Smooth muscle cell (in vitro differentiated cells): ENCODE measurements around the gene FBXO47. TPM values are rescaled to one million over a fixed set of nuclear protein-coding genes. Genes with fewer than 3 reads are reported as not detected.
"Not testable (repeated sequence)": the region's sequence is repeated elsewhere in the genome, so short reads cannot be mapped to it uniquely, and the experiment has no call there.

ENCODE experiments used
- DNase-seq: peaks from one replicate; lab custom pipeline; 2025; ENCODE audit not compliant: unreplicated experiment; lab: John Stamatoyannopoulos, UW
- H2AFZ ChIP-seq: fragments of 200-600 bp; sonication (generic); 2 replicates; pipeline ENCODE4 v1.6.0; 2016; ENCODE audit warnings: antibody characterized with exemption, low read depth, mild to moderate bottlenecking
- H3F3A ChIP-seq: fragments of 200-600 bp; sonication (generic); 2 replicates; pipeline ENCODE4 v1.6.0; 2017; ENCODE audit warnings: antibody characterized with exemption, low read depth
- H3K27ac ChIP-seq: fragments of 200-600 bp; sonication (generic); 2 replicates; pipeline ENCODE4 v1.5.1; 2016; ENCODE audit warnings: low read depth, mild to moderate bottlenecking
- H3K27me3 ChIP-seq: fragments of 200-600 bp; sonication (generic); 2 replicates; pipeline ENCODE4 v1.6.1; 2016; ENCODE audit warnings: low read depth, mild to moderate bottlenecking
- H3K36me3 ChIP-seq: fragments of 200-600 bp; sonication (generic); 2 replicates; pipeline ENCODE4 v1.5.1; 2016; ENCODE audit warnings: low read depth
- H3K4me1 ChIP-seq: fragments of 200-600 bp; sonication (generic); 2 replicates; pipeline ENCODE4 v1.5.1; 2016; ENCODE audit warnings: low read depth
- H3K4me2 ChIP-seq: fragments of 200-600 bp; sonication (generic); 2 replicates; pipeline ENCODE4 v1.6.0; 2016; ENCODE audit warnings: mild to moderate bottlenecking
- H3K4me3 ChIP-seq: fragments of 200-600 bp; sonication (generic); 2 replicates; pipeline ENCODE4 v1.5.1; 2016; ENCODE audit warnings: mild to moderate bottlenecking
- H3K79me2 ChIP-seq: fragments of 200-600 bp; sonication (generic); 2 replicates; pipeline ENCODE4 v1.6.0; 2016; ENCODE audit warnings: low read depth, mild to moderate bottlenecking
- H3K9ac ChIP-seq: fragments of 200-600 bp; sonication (generic); 2 replicates; pipeline ENCODE4 v1.6.0; 2016; ENCODE audit warnings: low read depth
- H3K9me3 ChIP-seq: fragments of 200-600 bp; sonication (generic); replicated peaks from 2 replicates; pipeline ENCODE4 v1.5.1; 2016; ENCODE audit warnings: low read depth
- H4K20me1 ChIP-seq: fragments of 200-600 bp; sonication (generic); 2 replicates; pipeline ENCODE4 v1.6.0; 2016; ENCODE audit warnings: low read depth
- WGBS: methylation state at CpG from one replicate; pipeline ENCODE4 v1.1.7; 2016; ENCODE audit warnings: low lambda C conversion rate; 5-methylcytosine and 5-hydroxymethylcytosine counted together
- polyA plus RNA-seq: library from polyadenylated mRNA; unstranded; fragments of >200 nt; fragmentation: Nextera tagmentation; extraction: Ambion mirVana; gene quantifications from 2 replicates; pipeline ENCODE4 v1.2.1, GENCODE V29; 2016
- total RNA-seq: library from RNA; depleted of rRNA; stranded (reverse); fragments of >200 nt; gene quantifications from 2 replicates; pipeline ENCODE4 v1.2.3, GENCODE V29; 2014
- TF ChIP-seq, protein P1 (sequence below): fragments of 200-600 bp; sonication (generic); IDR thresholded peaks from 2 replicates; pipeline ENCODE4 v1.5.1; 2017; ENCODE audit warnings: borderline replicate concordance, mild to moderate bottlenecking, antibody characterized with exemption; ENCODE audit not compliant: insufficient read depth, poor library complexity, severe bottlenecking

Gene FBXO47
- total and polyA plus RNA-seq, 2 experiments from 2014 or later = not detected

DNA sequence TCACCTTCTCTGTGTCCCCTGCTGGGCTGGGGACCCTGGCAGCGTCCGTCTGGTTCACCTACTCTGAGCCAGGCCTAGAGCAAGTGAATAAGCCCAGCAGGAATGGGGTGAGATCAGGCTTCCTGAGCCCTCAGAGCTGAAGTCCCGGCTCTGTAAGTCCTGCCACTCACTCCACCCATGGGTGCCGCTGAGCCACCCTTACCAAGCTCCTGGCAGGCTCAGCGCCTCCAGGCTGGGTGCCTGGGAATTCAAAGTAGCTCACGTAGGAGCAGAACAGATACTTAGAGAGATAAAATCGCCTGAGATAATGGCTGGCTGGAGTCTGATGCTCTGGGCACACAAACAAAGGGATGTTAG, 51.6 kb downstream of the FBXO47 start:
- Histone ChIP-seq H3K36me3 (no peaks in the 10 kb centered on the region), H3K4me3 (no peak overlapping the region), H2AFZ (no peak overlapping the region), H3F3A (peaks cover 12% of the 10 kb centered on the region), H4K20me1 (peaks cover 100% of the 10 kb centered on the region), H3K9ac (no peak overlapping the region), H3K79me2 (peaks cover 11% of the 10 kb centered on the region), H3K9me3 (no peaks in the 10 kb centered on the region), H3K4me1 (no peaks in the 10 kb centered on the region), H3K27ac (no peak overlapping the region), H3K4me2 (no peak overlapping the region), H3K27me3 (no peaks in the 10 kb centered on the region)
- WGBS = 92% methylated on average over 7 of the region's 7 CpGs
- TF ChIP-seq, protein P1, sequence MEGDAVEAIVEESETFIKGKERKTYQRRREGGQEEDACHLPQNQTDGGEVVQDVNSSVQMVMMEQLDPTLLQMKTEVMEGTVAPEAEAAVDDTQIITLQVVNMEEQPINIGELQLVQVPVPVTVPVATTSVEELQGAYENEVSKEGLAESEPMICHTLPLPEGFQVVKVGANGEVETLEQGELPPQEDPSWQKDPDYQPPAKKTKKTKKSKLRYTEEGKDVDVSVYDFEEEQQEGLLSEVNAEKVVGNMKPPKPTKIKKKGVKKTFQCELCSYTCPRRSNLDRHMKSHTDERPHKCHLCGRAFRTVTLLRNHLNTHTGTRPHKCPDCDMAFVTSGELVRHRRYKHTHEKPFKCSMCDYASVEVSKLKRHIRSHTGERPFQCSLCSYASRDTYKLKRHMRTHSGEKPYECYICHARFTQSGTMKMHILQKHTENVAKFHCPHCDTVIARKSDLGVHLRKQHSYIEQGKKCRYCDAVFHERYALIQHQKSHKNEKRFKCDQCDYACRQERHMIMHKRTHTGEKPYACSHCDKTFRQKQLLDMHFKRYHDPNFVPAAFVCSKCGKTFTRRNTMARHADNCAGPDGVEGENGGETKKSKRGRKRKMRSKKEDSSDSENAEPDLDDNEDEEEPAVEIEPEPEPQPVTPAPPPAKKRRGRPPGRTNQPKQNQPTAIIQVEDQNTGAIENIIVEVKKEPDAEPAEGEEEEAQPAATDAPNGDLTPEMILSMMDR = no peak
- DNase-seq = no peak

DNA sequence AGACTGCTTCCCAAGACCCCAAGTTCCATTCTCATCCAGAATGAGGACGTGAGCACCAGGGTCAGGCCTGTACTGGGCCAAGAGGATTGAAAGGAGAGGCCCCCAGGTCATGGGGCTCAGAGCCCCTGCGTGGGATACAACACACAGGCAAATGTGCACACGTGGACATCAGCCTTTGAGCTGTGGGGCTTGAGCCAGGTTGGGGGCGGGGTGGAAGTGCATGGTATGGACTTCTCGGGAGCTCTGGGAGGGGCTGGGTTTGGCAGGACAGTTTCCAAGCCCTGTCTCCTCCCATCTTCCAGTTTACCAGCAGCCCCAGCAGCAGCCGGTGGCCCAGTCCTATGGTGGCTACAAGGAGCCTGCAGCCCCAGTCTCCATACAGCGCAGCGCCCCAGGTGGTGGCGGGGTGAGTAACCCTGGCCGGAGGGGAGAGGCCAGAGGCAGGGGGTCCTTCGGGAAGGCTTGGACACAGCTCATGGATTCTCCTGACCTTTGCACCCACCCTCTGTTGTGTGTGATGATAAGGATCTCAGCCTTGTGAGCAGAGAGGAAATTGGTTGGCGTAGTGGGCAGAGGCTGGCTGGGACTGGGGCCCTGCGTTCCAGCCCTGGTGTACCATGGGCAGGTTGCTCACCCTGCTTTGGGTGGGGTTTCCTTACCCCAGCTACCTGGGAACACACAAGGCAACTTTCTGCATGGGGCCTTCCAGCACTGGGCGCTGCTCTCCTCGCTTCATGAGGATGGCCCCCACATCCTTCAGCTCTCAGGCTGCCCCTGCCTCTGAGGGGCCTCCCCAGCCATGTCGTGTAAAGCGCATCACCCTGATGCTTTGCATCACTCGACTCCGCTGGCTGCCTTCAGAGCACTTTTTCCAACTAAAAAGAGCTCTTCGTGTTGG, 52.2 kb downstream of the FBXO47 start:
- H4K20me1 ChIP-seq = peaks cover 99% of the 10 kb centered on the region
- TF ChIP-seq, protein P1 = no peak
- H3K4me1 ChIP-seq = no peaks in the 10 kb centered on the region
- no peak overlapping the region for H2AFZ ChIP-seq
- H3K9ac ChIP-seq = no peak overlapping the region
- H3K27ac ChIP-seq = no peak overlapping the region
- WGBS = 91% methylated on average over 20 of the region's 20 CpGs
- no peak overlapping the region for H3K4me2 ChIP-seq
- H3K27me3 ChIP-seq = no peaks in the 10 kb centered on the region
- H3K36me3 ChIP-seq = no peaks in the 10 kb centered on the region
- peaks cover 15% of the 10 kb centered on the region for H3K79me2 ChIP-seq
- H3F3A ChIP-seq = peaks cover 12% of the 10 kb centered on the region
- no peak overlapping the region for H3K4me3 ChIP-seq
- no peaks in the 10 kb centered on the region for H3K9me3 ChIP-seq
- DNase-seq = no peak

DNA sequence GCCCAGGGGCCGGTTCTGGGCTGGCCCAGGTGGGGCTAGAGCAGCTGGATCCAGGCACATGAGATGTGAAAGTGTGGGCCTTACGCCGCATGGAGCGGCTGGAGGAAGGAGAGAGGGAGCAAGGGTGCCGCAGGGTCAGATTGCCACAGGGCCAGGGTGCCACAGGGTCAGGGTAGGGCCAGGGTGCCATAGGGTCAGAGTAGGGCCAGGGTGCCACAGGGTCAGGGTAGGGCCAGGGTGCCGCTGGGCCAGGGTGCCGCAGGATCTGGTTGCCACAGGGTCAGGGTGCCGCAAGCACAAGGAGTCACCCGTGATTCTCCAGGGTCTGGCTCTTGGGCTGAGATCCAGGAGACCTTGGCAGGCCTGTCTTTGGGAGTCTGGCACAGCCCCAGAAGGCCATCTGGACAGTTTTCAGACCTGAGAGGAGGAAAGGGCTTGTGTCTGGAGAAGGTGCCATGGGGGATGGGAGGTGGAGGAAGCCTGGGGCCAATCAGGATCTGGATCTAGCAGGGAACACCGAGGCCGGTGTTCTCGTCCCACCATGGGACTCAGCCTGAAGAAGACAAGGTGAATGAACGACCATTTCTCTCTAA, 54.9 kb downstream of the FBXO47 start:
- Histone ChIP-seq H2AFZ (no peak overlapping the region), H3K36me3 (no peaks in the 10 kb centered on the region), H3K9ac (no peak overlapping the region), H3K4me3 (no peak overlapping the region), H3K4me2 (no peak overlapping the region), H3K4me1 (no peaks in the 10 kb centered on the region), H3F3A (peaks cover 12% of the 10 kb centered on the region), H4K20me1 (peaks cover 99% of the 10 kb centered on the region), H3K9me3 (no peaks in the 10 kb centered on the region), H3K27me3 (no peaks in the 10 kb centered on the region), H3K27ac (no peak overlapping the region), H3K79me2 (peaks cover 38% of the 10 kb centered on the region)
- WGBS = 89% methylated on average over 13 of the region's 13 CpGs
- TF ChIP-seq, protein P1 = no peak
- DNase-seq = no peak

DNA sequence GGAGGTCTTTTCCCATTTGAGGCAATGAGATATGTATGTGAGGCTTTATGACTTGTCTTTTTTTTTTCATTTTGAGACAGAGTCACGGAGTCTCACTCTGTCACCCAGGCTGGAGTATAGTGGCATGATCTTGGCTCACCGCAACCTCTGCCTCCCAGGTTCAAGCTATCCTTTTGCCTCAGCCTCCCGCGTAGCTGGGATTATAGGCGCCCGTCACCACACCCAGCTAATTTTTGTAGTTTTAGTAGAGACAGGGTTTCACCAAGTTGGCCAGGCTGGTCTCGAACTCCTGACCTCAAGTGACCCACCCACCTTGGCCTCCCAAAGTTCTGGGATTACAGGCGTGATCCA, 55.5 kb downstream of the FBXO47 start:
- not testable (repeated sequence) for H3K27me3 ChIP-seq, H3K4me3 ChIP-seq, DNase-seq, H3K9me3 ChIP-seq, H3K27ac ChIP-seq, H3K36me3 ChIP-seq, H3K4me2 ChIP-seq, H2AFZ ChIP-seq, H3K9ac ChIP-seq, H3K4me1 ChIP-seq
- Histone ChIP-seq H4K20me1 (peaks cover 99% of the 10 kb centered on the region), H3K79me2 (peaks cover 44% of the 10 kb centered on the region), H3F3A (peaks cover 12% of the 10 kb centered on the region)
- 98% methylated on average over 8 of the region's 8 CpGs for WGBS
